ENCODE measurements around the gene NAV2. TPM values are rescaled to one million over a fixed set of nuclear protein-coding genes. Genes with fewer than 3 reads are reported as not detected.

Gene NAV2
- total RNA-seq, 1 experiment from 2014 or later, result 46.3 TPM

GRCh38 chr11:19974886-19975285 is 262.2 kb downstream of the NAV2 start:
- WGBS (ENCODE audit: extremely low coverage, insufficient read length, low lambda C conversion rate), result no CpG with 5 or more reads among the region's 4 CpGs
- H2BK20ac ChIP-seq (ENCODE audit: low read depth, low read length, poor library complexity, severe bottlenecking), result no peak overlapping the region

More at GRCh38 chr11:19974886-19975285, 262.2 kb downstream of the NAV2 start:
- Histone ChIP-seq H3K23ac (ENCODE audit: insufficient read length, low read depth, low read length) (no peak overlapping the region), H4K91ac (ENCODE audit: insufficient read length, low read depth, low read length) (no peak overlapping the region), H3K4me2 (ENCODE audit: insufficient read depth, insufficient read length, low read length) (no peak overlapping the region), H2AFZ (ENCODE audit: low read length) (no peak overlapping the region), H2BK15ac (ENCODE audit: low read depth, low read length) (no peak overlapping the region), H3K4me1 (ENCODE audit: insufficient read depth, low read length) (no peaks in the 10 kb centered on the region), H4K20me1 (ENCODE audit: control insufficient read depth, insufficient read depth, insufficient read length) (no peaks in the 10 kb centered on the region), H3K56ac (ENCODE audit: insufficient read length, low read depth, low read length) (no peak overlapping the region), H2BK5ac (ENCODE audit: insufficient read length, low read length) (no peak overlapping the region), H3K9ac (ENCODE audit: extremely low read depth, insufficient read length, low read length) (no peak overlapping the region), H3T11ph (ENCODE audit: low read length) (no peak overlapping the region), H4K8ac (replicated peaks; ENCODE audit: insufficient read length, low read depth, low read length) (no peak overlapping the region), H3K79me1 (ENCODE audit: insufficient read depth, low read depth, low read length, poor library complexity, severe bottlenecking) (no peaks in the 10 kb centered on the region), H3K79me2 (ENCODE audit: insufficient read depth, low read length) (no peaks in the 10 kb centered on the region), H3K14ac (ENCODE audit: insufficient read depth, low read length) (no peak overlapping the region), H3K4ac (ENCODE audit: low read depth, low read length) (no peak overlapping the region), H2BK12ac (ENCODE audit: insufficient read length, low read depth, low read length) (no peak overlapping the region), H4K5ac (ENCODE audit: insufficient read length, low read depth, low read length) (no peak overlapping the region), H2AK5ac (ENCODE audit: insufficient read length, low read length) (no peak overlapping the region), H3K27ac (ENCODE audit: insufficient read length, low read depth, low read length) (no peak overlapping the region), H2BK120ac (ENCODE audit: low read depth, low read length, poor library complexity, severe bottlenecking) (no peak overlapping the region), H3K27me3 (ENCODE audit: insufficient read depth, low read length) (no peaks in the 10 kb centered on the region), H3K18ac (ENCODE audit: insufficient read length, low read depth, low read length) (no peak overlapping the region), H3K23me2 (ENCODE audit: insufficient read length, low read depth, low read length, poor library complexity, severe bottlenecking) (no peaks in the 10 kb centered on the region), H3K9me3 (ENCODE audit: control insufficient read depth, low read depth, low read length) (no peaks in the 10 kb centered on the region)
- peaks cover 0 to 10% (median 3%) of the 10 kb centered on the region in 3 experiments; a peak in 4 of 7 replicates for H3K36me3 Mint-ChIP-seq (ENCODE audit: insufficient read depth in 1 of 3, low read depth in 3 of 3)
- no peak for DNase-seq
- H3K9me3 Mint-ChIP-seq, result no peaks in the 10 kb centered on the region
- no peaks in the 10 kb centered on the region for H3K27me3 Mint-ChIP-seq (ENCODE audit: low read depth)
- no peak for TF ChIP-seq CTCF (conservative IDR thresholded peaks at IDR 0.05)
- peaks cover 6 to 10% of the 10 kb centered on the region in 2 experiments; a peak in 3 of 4 replicates for H3K4me1 Mint-ChIP-seq
- no peak overlapping the region for H3K4me3 Mint-ChIP-seq
- no peak overlapping the region for H3K27ac Mint-ChIP-seq
